Smooth muscle cell of the brain vasculature (primary cell): Measurements from ENCODE around the gene RASA4.
"Not testable (repeated sequence)": the region's sequence is repeated elsewhere in the genome, so short reads cannot be mapped to it uniquely, and the experiment has no call there.

Source experiments
- DNase-seq: peaks from one replicate; pipeline ENCODE4 v3.0.0-alpha.2; 2012; ENCODE audit warnings: low read depth, low spot score

Gene RASA4

GRCh38 chr7:102616507-102617125 lies at the start of gene RASA4:
Gene RASA4 (minus strand): TSS chr7:102616756. CDS start chr7:102616689, 67 bp downstream.
- not testable (repeated sequence) for DNase-seq

GRCh38 chr7:102664765-102665164 lies 48.2 kb upstream of the RASA4 start:
- not testable (repeated sequence) for DNase-seq

- not testable (repeated sequence) for DNase-seq
These were observed 33.4 kb upstream of the RASA4 start, which contains the start of gene SPDYE2B for GRCh38 chr7:102649924-102650323. Gene SPDYE2B (plus strand): TSS chr7:102650319. CDS start chr7:102652349, 2,030 bp downstream.

GRCh38 chr7:102647813-102648212 lies 31.3 kb upstream of the RASA4 start:
- DNase-seq, result not testable (repeated sequence)

- DNase-seq, result not testable (repeated sequence)
These were observed 26.8 kb upstream of the RASA4 start for GRCh38 chr7:102643404-102643803.

- not testable (repeated sequence) for DNase-seq
These were observed 26.1 kb upstream of the RASA4 start, which contains the start of gene UPK3BL1 for GRCh38 chr7:102642691-102643090. Gene UPK3BL1 (minus strand): TSS chr7:102642791. CDS start chr7:102642741, 50 bp downstream.

- DNase-seq, result not testable (repeated sequence)
These were observed 22.3 kb upstream of the RASA4 start for GRCh38 chr7:102638848-102639247.

GRCh38 chr7:102636956-102637355 lies 20.4 kb upstream of the RASA4 start:
- DNase-seq, result not testable (repeated sequence)

- not testable (repeated sequence) for DNase-seq
These were observed 18.8 kb upstream of the RASA4 start for GRCh38 chr7:102635354-102635753.

- not testable (repeated sequence) for DNase-seq
These were observed 17.7 kb upstream of the RASA4 start for GRCh38 chr7:102634299-102634698.

- not testable (repeated sequence) for DNase-seq
These were observed 14.1 kb upstream of the RASA4 start for GRCh38 chr7:102630622-102631021.

GRCh38 chr7:102627271-102627904 lies 10.8 kb upstream of the RASA4 start:
- DNase-seq, result not testable (repeated sequence)

- DNase-seq, result not testable (repeated sequence)
These were observed 1.6 kb upstream of the RASA4 start for GRCh38 chr7:102618122-102618521.

GRCh38 chr7:102615930-102616329 lies 626 bp downstream of the RASA4 start:
- DNase-seq, result not testable (repeated sequence)

GRCh38 chr7:102614873-102615272 lies 1.7 kb downstream of the RASA4 start:
- DNase-seq, result not testable (repeated sequence)

GRCh38 chr7:102614346-102614697 lies 2.2 kb downstream of the RASA4 start:
- DNase-seq, result not testable (repeated sequence)

GRCh38 chr7:102613575-102614345 lies 2.8 kb downstream of the RASA4 start:
- not testable (repeated sequence) for DNase-seq

- not testable (repeated sequence) for DNase-seq
These were observed 4.8 kb downstream of the RASA4 start for GRCh38 chr7:102611675-102612325.

- not testable (repeated sequence) for DNase-seq
These were observed 5.4 kb downstream of the RASA4 start for GRCh38 chr7:102611013-102611674.

- DNase-seq, result not testable (repeated sequence)
These were observed 6.1 kb downstream of the RASA4 start for GRCh38 chr7:102610441-102610840.

- not testable (repeated sequence) for DNase-seq
These were observed 6.8 kb downstream of the RASA4 start for GRCh38 chr7:102609734-102610133.
